ENCODE data around the gene GOLT1A. TPM values are rescaled to one million over a fixed set of nuclear protein-coding genes. Genes with fewer than 3 reads are reported as not detected.

GOLT1A gene
- total and polyA plus RNA-seq, 4 donors, result 14.1 to 103 (median 52.7) TPM

- WGBS, result 79% methylated on average over 4 of the region's 4 CpGs
These were observed 3.8 kb upstream of the GOLT1A start for GRCh38 chr1:204217648-204218000.

GRCh38 chr1:204216880-204217647 is 3.3 kb upstream of the GOLT1A start:
- Histone ChIP-seq H3K9me3 (ENCODE audit: control insufficient read depth in 4 of 4, low read length in 3 of 4) (no peaks in the 10 kb centered on the region), H3K4me1 (ENCODE audit: control insufficient read depth in 4 of 4, insufficient read depth in 4 of 4, low read length in 3 of 4) (peaks cover 5 to 18% (median 8%) of the 10 kb centered on the region in 4 donors), H3K27ac (ENCODE audit: low read depth in 1 of 2, low read length in 2 of 2) (no peak overlapping the region), H3K27me3 (ENCODE audit: control insufficient read depth in 4 of 4, insufficient read depth in 4 of 4, low read length in 3 of 4) (no peaks in the 10 kb centered on the region), H3K36me3 (ENCODE audit: control insufficient read depth in 4 of 4, insufficient read depth in 3 of 4, low read depth in 1 of 4, low read length in 3 of 4) (peaks cover 0 to 15% (median 6%) of the 10 kb centered on the region in 4 donors), H3K9ac (ENCODE audit: low read depth in 1 of 2, low read length in 2 of 2) (no peak overlapping the region), H3K4me3 (ENCODE audit: low read depth in 1 of 3, low read length in 3 of 3) (no peak overlapping the region)
- TF ChIP-seq SP1 (IDR thresholded peaks at IDR 0.05) (no peak), HNF4G (IDR thresholded peaks at IDR 0.05) (no peak), FOXA2 (IDR thresholded peaks at IDR 0.05) (no peak)
- DNase-seq (ENCODE audit: low spot score), result no peak
- WGBS, result 92% methylated on average over 11 of the region's 11 CpGs

More at GRCh38 chr1:204217648-204218000, 3.8 kb upstream of the GOLT1A start:
- DNase-seq (ENCODE audit: low spot score), result no peak
- Histone ChIP-seq H3K36me3 (ENCODE audit: control insufficient read depth in 4 of 4, insufficient read depth in 3 of 4, low read depth in 1 of 4, low read length in 3 of 4) (peaks cover 0 to 19% (median 8%) of the 10 kb centered on the region in 4 donors), H3K4me3 (ENCODE audit: low read depth in 1 of 3, low read length in 3 of 3) (no peak overlapping the region), H3K9ac (ENCODE audit: low read depth in 1 of 2, low read length in 2 of 2) (no peak overlapping the region), H3K9me3 (ENCODE audit: control insufficient read depth in 4 of 4, low read length in 3 of 4) (no peaks in the 10 kb centered on the region), H3K27ac (ENCODE audit: low read depth in 1 of 2, low read length in 2 of 2) (no peak overlapping the region), H3K27me3 (ENCODE audit: control insufficient read depth in 4 of 4, insufficient read depth in 4 of 4, low read length in 3 of 4) (no peaks in the 10 kb centered on the region), H3K4me1 (ENCODE audit: control insufficient read depth in 4 of 4, insufficient read depth in 4 of 4, low read length in 3 of 4) (peaks cover 3 to 13% (median 6%) of the 10 kb centered on the region in 4 donors)
- TF ChIP-seq FOXA2 (IDR thresholded peaks at IDR 0.05), result no peak
- TF ChIP-seq TAF1 (conservative IDR thresholded peaks at IDR 0.05), result no peak
- no peak for TF ChIP-seq REST (IDR thresholded peaks at IDR 0.05)
- TF ChIP-seq YY1 (IDR thresholded peaks at IDR 0.05), result no peak
- no peak for TF ChIP-seq JUND (IDR thresholded peaks at IDR 0.05)
- no peak for TF ChIP-seq HNF4G (IDR thresholded peaks at IDR 0.05)
- TF ChIP-seq CTCF (IDR thresholded peaks at IDR 0.05; ENCODE audit: low read depth, low read length, missing input control), result no peak
- no peak for TF ChIP-seq NR2F2 (IDR thresholded peaks at IDR 0.05)
- no peak for TF ChIP-seq EGR1 (IDR thresholded peaks at IDR 0.05; ENCODE audit: low read depth in 2 of 2)
- TF ChIP-seq GABPA (IDR thresholded peaks at IDR 0.05 in 1 of 2, conservative IDR thresholded peaks at IDR 0.05 in 1 of 2), result no peak
- TF ChIP-seq ATF3 (IDR thresholded peaks at IDR 0.05), result no peak
